Muscle layer of colon (tissue), 2 donors: ENCODE measurements around the gene ARFRP1.

Experiments used
- H3K27ac ChIP-seq: one replicate; pipeline ENCODE4 v1.7.0; 2013; ENCODE audit warnings: low read depth, mild to moderate bottlenecking, low read length, moderate library complexity
- H3K27me3 ChIP-seq, 2 donors: one replicate each; pipeline ENCODE4 v1.7.0; 2013; ENCODE audit warnings: low read length in 2 of 2, mild to moderate bottlenecking in 2 of 2; ENCODE audit not compliant: insufficient read depth in 2 of 2, control insufficient read depth in 1 of 2
- H3K36me3 ChIP-seq: one replicate; pipeline ENCODE4 v1.7.0; 2013; ENCODE audit warnings: mild to moderate bottlenecking, low read length; ENCODE audit not compliant: insufficient read depth
- H3K4me1 ChIP-seq: one replicate; pipeline ENCODE4 v1.7.0; 2013; ENCODE audit warnings: mild to moderate bottlenecking, low read length; ENCODE audit not compliant: insufficient read depth
- H3K4me3 ChIP-seq, 2 donors: one replicate each; pipeline ENCODE4 v1.7.0; 2013; ENCODE audit warnings: low read length in 2 of 2, low read depth in 1 of 2, mild to moderate bottlenecking in 1 of 2, moderate library complexity in 1 of 2
- H3K9ac ChIP-seq: one replicate; pipeline ENCODE4 v1.7.0; 2013; ENCODE audit warnings: low read length
- H3K9me3 ChIP-seq: one replicate; pipeline ENCODE4 v1.7.0; 2013; ENCODE audit warnings: mild to moderate bottlenecking, low read length
- donor health status: abdominal sarcoma.
- donor health status: Adenocarcinoma of cecum.

Gene ARFRP1

DNA sequence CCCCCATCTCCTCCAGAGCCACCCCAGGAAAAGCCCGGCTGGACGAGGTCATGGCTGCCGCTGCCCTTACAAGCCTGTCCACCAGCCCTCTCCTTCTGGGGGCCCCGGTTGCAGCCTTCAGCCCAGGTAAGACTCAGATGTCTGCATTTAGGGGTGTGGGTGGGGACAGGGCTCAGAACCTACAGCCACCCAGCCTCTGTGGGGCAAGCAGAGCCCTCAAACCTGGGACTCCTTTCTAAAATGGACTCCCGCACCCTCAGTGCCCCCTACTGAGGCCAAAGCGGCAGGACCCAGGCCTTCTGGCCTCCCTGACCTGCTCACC lies 33.5 kb upstream of the ARFRP1 start:
- Histone ChIP-seq H3K4me1 (peaks cover 18% of the 10 kb centered on the region), H3K9ac (no peak overlapping the region), H3K27ac (peak overlapping the region; percentile 76), H3K4me3 (peak overlapping the region; percentile 65 to 80), H3K36me3 (no peaks in the 10 kb centered on the region), H3K9me3 (no peaks in the 10 kb centered on the region), H3K27me3 (no peaks in the 10 kb centered on the region)

DNA sequence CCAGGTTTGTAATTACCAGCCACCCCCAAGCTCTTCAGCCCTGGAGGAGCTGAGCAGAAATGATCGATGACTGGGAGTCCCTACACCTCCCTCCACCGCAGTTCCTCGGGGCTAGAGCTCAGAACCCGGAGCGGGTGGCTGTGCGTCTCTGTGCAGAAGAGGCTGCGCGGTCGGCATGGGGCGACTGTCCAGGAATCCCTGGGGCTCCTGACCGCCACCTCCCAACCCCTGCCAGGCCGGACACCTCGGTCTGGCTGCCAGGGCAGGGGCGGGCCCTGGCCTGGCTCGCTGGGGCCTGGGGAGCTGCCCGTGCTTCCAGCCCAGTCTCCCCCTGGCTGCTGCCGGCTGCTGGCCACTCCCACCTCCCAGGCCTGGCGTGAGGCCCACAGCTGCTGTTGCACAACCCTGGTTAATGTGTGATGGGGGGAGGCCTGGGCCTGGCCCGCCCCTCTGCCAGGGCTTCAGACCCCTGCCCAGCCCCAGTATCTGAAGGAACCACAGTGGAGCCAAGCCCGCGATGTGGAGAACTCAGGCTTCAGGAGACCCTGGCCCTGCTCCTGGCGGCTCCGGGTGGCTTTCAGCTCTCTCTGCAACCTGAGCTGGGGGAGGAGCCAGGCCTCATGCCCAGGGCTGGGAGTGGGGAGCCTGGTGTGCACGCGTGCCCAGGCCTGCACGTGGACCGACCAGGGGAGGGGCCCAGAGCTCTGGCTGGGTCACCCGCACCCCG lies 33.0 kb upstream of the ARFRP1 start:
- Histone ChIP-seq H3K27me3 (no peaks in the 10 kb centered on the region), H3K27ac (peak overlapping the region; percentile 99), H3K4me1 (peaks cover 18% of the 10 kb centered on the region), H3K9ac (peak overlapping the region; percentile 33), H3K4me3 (peak overlapping the region; percentile 65 to 80), H3K36me3 (no peaks in the 10 kb centered on the region), H3K9me3 (no peaks in the 10 kb centered on the region)

DNA sequence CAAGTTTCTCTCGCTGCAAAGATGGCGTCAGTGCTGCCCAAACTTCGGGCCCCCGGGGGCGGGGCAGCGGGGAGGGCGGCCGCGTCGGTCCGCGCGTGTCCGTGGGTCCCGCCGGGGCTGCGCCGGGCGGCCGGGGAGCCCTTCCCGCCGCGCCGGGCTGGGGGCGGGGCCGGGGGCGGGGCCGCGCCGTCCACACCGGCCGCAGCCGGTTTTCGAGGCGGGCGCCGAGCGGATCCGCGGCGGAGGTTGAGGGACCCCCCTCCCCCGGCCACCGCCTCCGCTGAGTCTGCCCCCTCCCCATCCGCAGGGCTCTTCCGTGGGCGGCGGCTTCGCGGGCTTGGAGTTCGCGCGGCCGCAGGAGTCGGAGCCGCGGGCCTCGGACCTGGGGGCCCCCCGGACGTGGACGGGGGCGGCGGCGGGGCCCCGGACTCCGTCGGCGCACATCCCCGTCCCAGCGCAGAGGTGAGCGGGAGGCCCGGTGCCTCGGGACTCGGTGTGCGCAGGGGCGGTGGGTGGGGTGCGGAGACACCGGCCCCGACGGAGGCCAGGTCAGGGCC lies 32.4 kb upstream of the ARFRP1 start:
- Histone ChIP-seq H3K9me3 (no peaks in the 10 kb centered on the region), H3K4me1 (peaks cover 18% of the 10 kb centered on the region), H3K9ac (peak overlapping the region; percentile 33), H3K27me3 (no peaks in the 10 kb centered on the region), H3K4me3 (peak overlapping the region; percentile 65 to 80), H3K27ac (peak overlapping the region; percentile 99), H3K36me3 (peaks cover 2% of the 10 kb centered on the region)

DNA sequence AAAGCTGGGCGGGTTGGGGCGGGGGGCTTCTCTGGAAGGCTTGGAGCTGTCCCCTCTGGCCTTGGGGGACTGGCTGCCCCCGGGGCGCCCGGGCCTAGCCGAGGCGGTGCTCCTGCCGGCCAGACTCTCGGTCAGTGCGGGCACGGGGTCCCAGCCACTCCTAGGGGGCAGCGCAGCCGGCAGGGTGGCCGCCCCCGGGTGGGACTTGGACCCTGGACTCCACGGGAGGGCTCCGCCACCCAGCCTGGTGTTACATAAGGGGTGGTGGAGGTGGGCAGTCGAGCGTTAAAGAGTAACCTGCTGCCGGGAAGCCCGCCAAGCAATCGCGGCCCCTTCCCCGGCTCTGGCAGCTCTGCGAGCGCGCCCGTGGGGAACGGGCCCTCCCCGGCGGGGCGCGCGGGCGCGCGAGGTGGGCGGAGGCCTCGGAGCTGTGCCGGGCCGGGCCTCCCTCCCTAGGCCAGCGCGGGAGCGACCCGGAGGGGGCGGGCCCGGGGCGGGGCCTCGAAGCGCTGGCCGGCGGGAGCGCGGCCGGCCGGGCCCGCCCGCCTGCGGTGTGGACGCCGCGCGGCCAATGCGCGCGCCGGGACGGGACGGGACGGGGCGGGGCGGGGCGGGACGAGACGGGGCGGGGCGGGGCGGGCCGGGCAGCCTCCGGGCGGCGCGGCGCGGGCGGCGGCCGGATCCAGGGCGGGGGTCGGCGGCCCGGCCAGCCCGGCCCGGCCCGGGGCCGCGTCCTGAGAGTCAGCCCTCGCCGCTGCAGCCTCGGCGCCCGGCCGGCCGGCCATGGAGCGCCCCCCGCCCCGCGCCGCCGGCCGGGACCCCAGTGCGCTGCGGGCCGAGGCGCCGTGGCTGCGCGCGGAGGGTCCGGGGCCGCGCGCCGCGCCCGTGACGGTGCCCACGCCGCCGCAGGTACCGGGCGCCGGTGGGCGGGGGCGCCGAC lies 31.6 kb upstream of the ARFRP1 start, which contains the start of gene SLC2A4RG:
SLC2A4RG (plus strand) TSS at position 647 of the 940 bp plus-strand sequence; CDS start at position 784, 137 bp downstream.
- Histone ChIP-seq H3K9me3 (no peaks in the 10 kb centered on the region), H3K4me1 (peaks cover 18% of the 10 kb centered on the region), H3K9ac (peak within 1 kb of the TSS; percentile 33), H3K27ac (peak within 1 kb of the TSS; percentile 99), H3K4me3 (peak within 1 kb of the TSS; percentile 70 to 85), H3K36me3 (peaks cover 9% of the 10 kb centered on the region), H3K27me3 (no peaks in the 10 kb centered on the region)

DNA sequence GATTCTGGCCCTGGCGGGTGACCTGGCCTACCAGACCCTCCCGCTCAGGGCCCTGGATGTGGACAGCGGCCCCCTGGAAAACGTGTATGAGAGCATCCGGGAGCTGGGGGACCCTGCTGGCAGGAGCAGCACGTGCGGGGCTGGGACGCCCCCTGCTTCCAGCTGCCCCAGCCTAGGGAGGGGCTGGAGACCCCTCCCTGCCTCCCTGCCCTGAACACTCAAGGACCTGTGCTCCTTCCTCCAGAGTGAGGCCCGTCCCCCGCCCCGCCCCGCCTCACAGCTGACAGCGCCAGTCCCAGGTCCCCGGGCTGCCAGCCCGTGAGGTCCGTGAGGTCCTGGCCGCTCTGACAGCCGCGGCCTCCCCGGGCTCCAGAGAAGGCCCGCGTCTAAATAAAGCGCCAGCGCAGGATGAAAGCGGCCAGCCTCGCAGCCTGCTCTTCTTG lies 30.9 kb upstream of the ARFRP1 start:
- H3K4me1 ChIP-seq, result peaks cover 18% of the 10 kb centered on the region
- H3K9me3 ChIP-seq, result no peaks in the 10 kb centered on the region
- H3K9ac ChIP-seq, result no peak overlapping the region
- no peaks in the 10 kb centered on the region for H3K27me3 ChIP-seq
- H3K27ac ChIP-seq, result peak overlapping the region; percentile 91
- H3K4me3 ChIP-seq, result peak overlapping the region; percentile 70 to 85
- peaks cover 16% of the 10 kb centered on the region for H3K36me3 ChIP-seq

DNA sequence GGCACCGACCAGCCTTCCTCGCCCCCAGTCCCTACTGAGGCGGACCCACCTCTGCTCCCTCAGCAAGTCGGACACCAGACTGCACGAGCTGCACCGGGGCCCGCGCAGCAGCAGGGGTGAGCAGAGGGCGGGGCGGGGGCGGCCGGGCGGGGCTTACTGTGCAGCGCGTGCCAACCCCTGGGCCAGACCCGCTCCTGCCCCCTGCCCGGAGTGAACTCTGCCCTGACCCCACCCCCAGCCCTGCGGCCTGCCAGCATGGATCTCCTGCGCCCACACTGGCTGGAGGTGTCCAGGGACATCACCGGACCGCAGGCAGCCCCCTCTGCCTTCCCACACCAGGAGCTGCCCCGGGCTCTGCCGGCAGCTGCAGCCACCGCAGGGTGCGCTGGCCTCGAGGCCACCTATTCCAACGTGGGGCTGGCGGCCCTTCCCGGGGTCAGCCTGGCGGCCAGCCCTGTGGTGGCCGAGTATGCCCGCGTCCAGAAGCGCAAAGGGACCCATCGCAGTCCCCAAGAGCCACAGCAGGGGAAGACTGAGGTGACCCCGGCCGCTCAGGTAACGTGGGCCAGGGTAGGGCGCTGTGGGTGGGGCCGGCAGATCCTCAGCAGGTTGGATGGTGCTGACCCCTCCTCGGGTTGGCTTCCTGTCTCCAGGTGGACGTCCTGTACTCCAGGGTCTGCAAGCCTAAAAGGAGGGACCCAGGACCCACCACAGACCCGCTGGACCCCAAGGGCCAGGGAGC lies 30.3 kb upstream of the ARFRP1 start:
- H3K4me1 ChIP-seq, result peaks cover 18% of the 10 kb centered on the region
- no peak overlapping the region for H3K9ac ChIP-seq
- no peaks in the 10 kb centered on the region for H3K9me3 ChIP-seq
- H3K27ac ChIP-seq, result no peak overlapping the region
- H3K4me3 ChIP-seq, result peak overlapping the region; percentile 20 to 32
- no peaks in the 10 kb centered on the region for H3K27me3 ChIP-seq
- H3K36me3 ChIP-seq, result peaks cover 22% of the 10 kb centered on the region

DNA sequence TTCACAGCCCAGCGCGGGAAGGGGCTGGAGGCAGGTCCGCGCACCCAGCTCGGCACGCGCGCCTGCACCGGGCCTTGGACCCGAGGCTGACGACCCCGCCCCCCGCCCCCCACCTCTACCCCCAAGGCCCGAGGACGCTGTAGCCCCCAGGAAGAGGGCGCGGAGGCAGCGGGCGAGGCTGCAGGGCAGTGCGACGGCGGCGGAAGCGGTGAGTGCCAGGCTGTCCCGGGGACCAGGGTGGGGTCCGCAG lies 29.8 kb upstream of the ARFRP1 start:
- Histone ChIP-seq H3K27ac (no peak overlapping the region), H3K9ac (no peak overlapping the region), H3K4me1 (peaks cover 18% of the 10 kb centered on the region), H3K4me3 (no peak overlapping the region), H3K9me3 (no peaks in the 10 kb centered on the region), H3K27me3 (no peaks in the 10 kb centered on the region), H3K36me3 (peaks cover 22% of the 10 kb centered on the region)

DNA sequence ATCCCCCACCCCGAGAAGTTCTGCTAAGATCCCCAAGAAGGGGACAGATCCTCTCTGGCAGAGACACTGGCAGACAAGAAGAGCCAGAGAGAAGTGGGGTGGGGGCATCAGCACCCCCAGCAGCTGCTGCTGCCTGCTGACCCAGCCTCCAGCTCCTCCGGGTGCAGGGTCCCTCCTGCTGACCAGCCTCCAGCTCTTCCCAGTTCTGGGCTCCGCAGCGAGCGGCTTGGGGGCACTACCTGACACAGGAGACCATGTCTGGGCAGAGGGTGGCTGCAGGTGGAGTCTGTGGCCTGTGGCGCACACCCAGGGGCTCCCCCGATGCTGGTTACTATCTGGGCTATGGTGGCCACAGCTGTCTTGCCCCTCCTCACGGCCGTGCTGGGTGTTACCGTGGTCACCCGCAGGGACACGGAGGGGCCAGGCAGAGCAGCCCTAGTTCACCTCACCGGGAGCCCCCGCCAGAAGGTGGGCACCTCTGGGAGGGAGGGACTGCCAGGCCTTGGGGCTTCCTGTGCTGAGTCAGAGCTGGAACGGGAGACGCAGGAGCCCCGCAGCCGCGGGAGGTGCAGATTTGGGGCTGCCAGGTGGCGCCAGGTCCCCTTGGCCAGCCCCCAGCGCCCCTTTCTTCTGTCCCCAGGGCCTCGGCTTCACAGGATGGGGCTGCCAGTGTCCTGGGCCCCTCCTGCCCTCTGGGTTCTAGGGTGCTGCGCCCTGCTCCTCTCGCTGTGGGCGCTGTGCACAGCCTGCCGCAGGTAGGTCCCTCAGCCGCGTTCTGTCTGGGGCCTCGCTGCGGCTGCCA lies 29.3 kb upstream of the ARFRP1 start:
- Histone ChIP-seq H3K9me3 (no peaks in the 10 kb centered on the region), H3K27me3 (no peaks in the 10 kb centered on the region), H3K4me3 (no peak overlapping the region), H3K4me1 (peaks cover 18% of the 10 kb centered on the region), H3K27ac (no peak overlapping the region), H3K9ac (no peak overlapping the region), H3K36me3 (peaks cover 22% of the 10 kb centered on the region)

DNA sequence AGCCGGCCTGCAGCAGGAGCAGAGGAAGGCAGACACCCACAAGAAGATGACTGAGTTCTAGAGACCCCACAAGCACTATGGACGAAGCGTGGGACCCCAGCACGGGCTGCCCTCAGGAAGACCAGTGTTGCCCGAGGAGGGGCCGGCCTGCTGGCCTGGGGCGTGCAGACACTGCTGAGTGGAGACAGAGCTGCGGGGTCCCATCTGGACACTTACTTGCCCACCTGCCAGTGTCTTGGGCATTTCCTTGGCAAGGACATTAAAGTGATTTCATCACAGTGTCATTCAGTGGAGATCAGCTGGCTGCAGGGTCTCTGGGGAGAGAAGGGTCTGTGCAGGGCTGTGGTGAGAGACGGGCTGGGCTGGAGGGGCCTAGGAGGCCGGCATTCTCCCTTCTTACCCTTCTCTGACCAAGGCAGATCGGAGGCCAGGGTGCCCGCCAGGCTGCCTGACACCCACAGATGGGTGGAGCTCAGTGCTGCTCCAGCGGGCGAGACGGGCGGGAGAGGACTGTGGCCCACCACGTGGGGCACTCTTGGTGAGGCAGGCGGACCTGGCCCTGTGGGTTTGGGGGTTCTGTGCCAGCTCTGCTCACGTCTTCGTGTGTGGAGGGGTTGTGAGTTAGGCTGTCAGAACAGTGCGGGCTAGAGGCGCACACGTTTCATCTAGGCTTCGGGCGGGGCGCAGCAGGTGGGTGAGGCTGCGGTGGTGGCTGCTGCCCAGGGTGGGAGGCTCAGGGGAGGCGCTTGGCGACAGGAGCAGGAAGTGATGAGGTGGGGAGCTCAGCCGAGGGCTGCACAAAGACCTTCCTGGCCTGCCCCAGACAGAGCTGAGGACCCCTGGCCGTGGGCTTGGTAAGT lies 28.3 kb upstream of the ARFRP1 start, which contains the start of gene LIME1:
LIME1 (plus strand) TSS at position 806 of the 860 bp plus-strand sequence. CDS start 886 bp downstream, outside the sequence.
- Histone ChIP-seq H3K27me3 (no peaks in the 10 kb centered on the region), H3K9me3 (no peaks in the 10 kb centered on the region), H3K27ac (no peak within 1 kb of the TSS), H3K4me3 (no peak within 1 kb of the TSS), H3K4me1 (peaks cover 10% of the 10 kb centered on the region), H3K36me3 (peaks cover 22% of the 10 kb centered on the region), H3K9ac (no peak within 1 kb of the TSS)
